ENCODE measurements around the gene RCAN1. TPM values are rescaled to one million over a fixed set of nuclear protein-coding genes. Genes with fewer than 3 reads are reported as not detected.

RCAN1 gene
- total RNA-seq, 4 donors from 2014 or later: 8.7 to 27.5 (median 22.8) TPM

DNA sequence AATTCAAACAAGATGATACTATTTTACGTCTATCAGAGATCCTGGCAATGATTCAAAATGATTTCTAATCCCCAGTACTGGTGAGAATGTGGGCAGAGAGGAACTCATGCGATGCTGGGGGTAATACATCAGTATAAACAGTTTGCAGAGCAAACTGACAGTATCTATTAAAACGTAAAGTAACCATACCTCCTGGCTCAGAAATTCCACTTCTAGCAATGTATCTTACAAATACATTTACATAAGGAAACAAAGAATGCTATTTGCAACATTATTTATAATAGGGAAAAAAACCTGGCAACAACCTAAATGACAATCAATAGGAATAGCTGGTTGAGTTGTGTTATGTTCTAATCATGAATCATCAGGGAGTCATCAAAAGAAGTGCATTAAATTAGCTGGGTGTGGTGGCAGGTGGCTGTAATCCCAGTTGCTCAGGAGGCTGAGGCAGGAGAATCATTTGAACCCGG lies 15.9 kb downstream of the RCAN1 start:
- H3K36me3 ChIP-seq: no peaks in the 10 kb centered on the region
- no peak overlapping the region for H3K27ac ChIP-seq
- 39% methylated on average over 4 of the region's 4 CpGs for WGBS
- peaks cover 11% of the 10 kb centered on the region for H3K4me1 ChIP-seq
- DNase-seq (ENCODE audit: low spot score in 2 of 2): no peak
- H3K9me3 ChIP-seq: no peaks in the 10 kb centered on the region
- no peaks in the 10 kb centered on the region for H3K27me3 ChIP-seq
- TF ChIP-seq, protein P1, sequence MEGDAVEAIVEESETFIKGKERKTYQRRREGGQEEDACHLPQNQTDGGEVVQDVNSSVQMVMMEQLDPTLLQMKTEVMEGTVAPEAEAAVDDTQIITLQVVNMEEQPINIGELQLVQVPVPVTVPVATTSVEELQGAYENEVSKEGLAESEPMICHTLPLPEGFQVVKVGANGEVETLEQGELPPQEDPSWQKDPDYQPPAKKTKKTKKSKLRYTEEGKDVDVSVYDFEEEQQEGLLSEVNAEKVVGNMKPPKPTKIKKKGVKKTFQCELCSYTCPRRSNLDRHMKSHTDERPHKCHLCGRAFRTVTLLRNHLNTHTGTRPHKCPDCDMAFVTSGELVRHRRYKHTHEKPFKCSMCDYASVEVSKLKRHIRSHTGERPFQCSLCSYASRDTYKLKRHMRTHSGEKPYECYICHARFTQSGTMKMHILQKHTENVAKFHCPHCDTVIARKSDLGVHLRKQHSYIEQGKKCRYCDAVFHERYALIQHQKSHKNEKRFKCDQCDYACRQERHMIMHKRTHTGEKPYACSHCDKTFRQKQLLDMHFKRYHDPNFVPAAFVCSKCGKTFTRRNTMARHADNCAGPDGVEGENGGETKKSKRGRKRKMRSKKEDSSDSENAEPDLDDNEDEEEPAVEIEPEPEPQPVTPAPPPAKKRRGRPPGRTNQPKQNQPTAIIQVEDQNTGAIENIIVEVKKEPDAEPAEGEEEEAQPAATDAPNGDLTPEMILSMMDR (IDR thresholded peaks at IDR 0.05): no peak
- TF ChIP-seq EP300 (IDR thresholded peaks at IDR 0.05) (no peak), POLR2A (IDR thresholded peaks at IDR 0.05) (no peak), POLR2AphosphoS5 (IDR thresholded peaks at IDR 0.05) (no peak)
- no peak overlapping the region for H3K4me3 ChIP-seq

DNA sequence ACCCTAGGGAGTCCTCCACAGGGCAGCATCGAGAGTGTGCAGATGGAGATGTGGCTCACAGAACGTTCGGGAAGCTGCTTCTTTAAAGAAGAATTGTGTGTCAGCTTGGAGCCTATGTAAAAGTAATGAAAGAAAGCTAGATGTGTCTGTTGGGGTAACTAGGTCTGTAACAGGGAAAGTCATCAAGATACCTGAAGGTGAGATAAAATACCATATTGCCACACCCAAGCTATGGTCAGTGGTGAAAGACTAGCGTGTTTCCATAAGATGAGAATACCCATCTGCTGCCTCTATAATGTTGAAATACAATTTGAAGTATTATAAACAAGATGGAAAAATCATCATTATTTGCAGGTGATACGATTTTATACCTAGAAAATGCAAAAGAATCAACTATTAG lies 17.5 kb downstream of the RCAN1 start:
- Histone ChIP-seq H3K4me3 (no peak overlapping the region), H3K27me3 (no peaks in the 10 kb centered on the region), H3K27ac (no peak overlapping the region), H3K36me3 (no peaks in the 10 kb centered on the region), H3K4me1 (peaks cover 19% of the 10 kb centered on the region), H3K9me3 (no peaks in the 10 kb centered on the region)
- 85% methylated on average over 5 of the region's 5 CpGs for WGBS
- DNase-seq (ENCODE audit: low spot score in 2 of 2): no peak
- TF ChIP-seq, protein P1 (IDR thresholded peaks at IDR 0.05): no peak

DNA sequence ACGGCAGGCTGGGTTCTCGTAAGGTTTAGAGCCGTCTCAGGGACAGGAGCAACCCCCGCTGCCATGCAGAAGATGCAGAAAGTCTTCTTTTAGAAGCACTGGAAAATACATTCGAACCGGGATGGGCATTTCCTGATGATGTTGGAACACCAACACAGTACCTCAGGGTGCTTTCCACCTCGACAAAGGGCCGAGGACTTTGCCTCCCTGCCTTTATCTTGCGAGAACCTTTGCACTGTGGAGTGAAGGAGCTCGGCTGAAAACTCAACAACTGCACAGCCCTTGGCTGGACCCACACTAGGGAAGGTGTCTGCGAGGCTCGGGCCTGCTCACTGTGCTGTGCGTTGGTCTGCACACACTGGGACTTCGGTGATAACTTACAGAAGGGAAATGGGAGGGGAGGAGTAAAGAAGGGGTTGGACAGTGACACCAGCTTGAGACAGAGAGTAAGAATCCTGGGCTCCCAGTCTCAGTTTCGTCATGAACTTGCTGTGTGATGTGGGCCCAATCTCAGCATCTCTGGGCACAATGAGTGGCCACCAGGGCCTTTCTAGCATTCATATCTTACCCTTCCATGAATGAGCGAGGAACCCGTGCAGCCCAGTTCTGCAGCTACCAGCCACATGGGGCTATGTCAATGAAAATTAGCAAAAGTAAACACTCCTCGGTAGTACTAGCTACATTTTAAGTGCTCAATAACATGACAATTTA lies 18.2 kb downstream of the RCAN1 start:
- TF ChIP-seq POLR2AphosphoS5 (IDR thresholded peaks at IDR 0.05) (no peak), POLR2A (IDR thresholded peaks at IDR 0.05) (no peak), EP300 (IDR thresholded peaks at IDR 0.05) (no peak)
- TF ChIP-seq, protein P1 (IDR thresholded peaks at IDR 0.05): no peak
- Histone ChIP-seq H3K27me3 (no peaks in the 10 kb centered on the region), H3K27ac (no peak overlapping the region), H3K4me3 (no peak overlapping the region), H3K9me3 (no peaks in the 10 kb centered on the region), H3K36me3 (no peaks in the 10 kb centered on the region), H3K4me1 (peaks cover 26% of the 10 kb centered on the region)
- no peak for DNase-seq (ENCODE audit: low spot score in 2 of 2)
- WGBS: 94% methylated on average over 18 of the region's 18 CpGs

DNA sequence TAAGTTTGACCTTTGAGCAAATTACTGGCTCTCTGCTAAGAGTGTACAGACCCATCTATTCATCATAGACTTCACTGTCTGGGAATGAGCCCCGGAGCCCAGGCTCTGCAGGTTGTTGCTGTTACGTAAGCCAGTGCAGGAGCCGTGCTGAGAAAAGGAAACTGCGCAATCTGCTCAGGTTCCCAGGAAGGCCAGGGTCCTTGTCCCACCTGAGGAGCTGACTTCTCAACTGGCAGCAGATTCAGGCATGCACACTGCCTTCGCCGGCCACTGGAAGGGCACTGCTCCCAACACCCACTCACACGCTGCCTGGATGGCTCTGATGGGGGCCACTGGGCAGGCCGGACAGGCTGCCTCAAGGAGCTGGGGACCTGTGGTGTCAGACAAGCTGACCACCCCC lies 19.5 kb downstream of the RCAN1 start:
- Histone ChIP-seq H3K36me3 (no peaks in the 10 kb centered on the region), H3K4me3 (no peak overlapping the region), H3K27ac (no peak overlapping the region), H3K9me3 (no peaks in the 10 kb centered on the region), H3K4me1 (peaks cover 29% of the 10 kb centered on the region), H3K27me3 (no peaks in the 10 kb centered on the region)
- DNase-seq (ENCODE audit: low spot score in 2 of 2): no peak
- 86% methylated on average over 5 of the region's 8 CpGs for WGBS
- TF ChIP-seq, protein P1 (IDR thresholded peaks at IDR 0.05): no peak
- no peak for TF ChIP-seq EP300 (IDR thresholded peaks at IDR 0.05)
- no peak for TF ChIP-seq POLR2A (IDR thresholded peaks at IDR 0.05)
- no peak for TF ChIP-seq POLR2AphosphoS5 (IDR thresholded peaks at IDR 0.05)

DNA sequence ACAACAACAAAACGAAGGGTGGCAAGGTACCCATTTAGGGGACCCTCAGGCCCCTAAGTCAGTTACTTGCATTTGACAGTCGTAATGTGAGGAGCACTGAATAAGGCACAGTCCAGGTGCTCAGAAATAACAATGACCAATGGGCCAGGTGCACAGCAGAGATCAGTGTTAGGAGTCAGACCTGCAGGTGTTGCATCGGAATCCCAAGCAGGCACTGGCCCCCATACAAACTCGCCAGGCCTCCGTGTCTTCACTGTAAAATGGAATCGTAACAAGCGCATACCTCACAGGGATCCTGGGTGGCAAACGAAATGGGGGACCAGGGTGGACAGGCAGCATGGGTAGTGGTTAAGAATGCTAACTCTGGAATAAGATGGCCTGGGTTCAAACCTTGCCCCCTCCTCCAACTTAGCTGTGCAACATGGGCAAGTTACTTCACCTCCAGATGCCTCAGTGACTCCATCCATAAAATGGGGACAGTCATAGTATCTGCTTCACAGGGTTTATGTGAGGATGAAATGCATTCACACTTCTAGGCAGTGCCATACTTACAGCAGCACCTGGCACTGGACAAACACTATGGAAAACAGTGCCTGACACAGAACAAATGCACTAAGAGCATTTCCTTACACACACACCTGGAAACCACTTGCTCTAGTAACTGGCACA lies 20.2 kb downstream of the RCAN1 start:
- WGBS: 84% methylated on average over 8 of the region's 8 CpGs
- Histone ChIP-seq H3K27ac (no peak overlapping the region), H3K36me3 (no peaks in the 10 kb centered on the region), H3K4me1 (peaks cover 29% of the 10 kb centered on the region), H3K27me3 (no peaks in the 10 kb centered on the region), H3K9me3 (no peaks in the 10 kb centered on the region), H3K4me3 (no peak overlapping the region)
- TF ChIP-seq, protein P1 (IDR thresholded peaks at IDR 0.05): no peak
- TF ChIP-seq EP300 (IDR thresholded peaks at IDR 0.05): no peak
- no peak for TF ChIP-seq POLR2AphosphoS5 (IDR thresholded peaks at IDR 0.05)
- TF ChIP-seq POLR2A (IDR thresholded peaks at IDR 0.05): no peak
- DNase-seq (ENCODE audit: low spot score in 2 of 2): no peak

All from suprapubic skin (tissue), 4 donors.